ENCODE measurements around the gene IL34. TPM values are rescaled to one million over a fixed set of nuclear protein-coding genes. Genes with fewer than 3 reads are reported as not detected.
"Not testable (repeated sequence)": the region's sequence is repeated elsewhere in the genome, so short reads cannot be mapped to it uniquely, and the experiment has no call there.

The IL34 gene
- total RNA-seq, 1 donor from 2014 or later: 0.86 TPM

DNA sequence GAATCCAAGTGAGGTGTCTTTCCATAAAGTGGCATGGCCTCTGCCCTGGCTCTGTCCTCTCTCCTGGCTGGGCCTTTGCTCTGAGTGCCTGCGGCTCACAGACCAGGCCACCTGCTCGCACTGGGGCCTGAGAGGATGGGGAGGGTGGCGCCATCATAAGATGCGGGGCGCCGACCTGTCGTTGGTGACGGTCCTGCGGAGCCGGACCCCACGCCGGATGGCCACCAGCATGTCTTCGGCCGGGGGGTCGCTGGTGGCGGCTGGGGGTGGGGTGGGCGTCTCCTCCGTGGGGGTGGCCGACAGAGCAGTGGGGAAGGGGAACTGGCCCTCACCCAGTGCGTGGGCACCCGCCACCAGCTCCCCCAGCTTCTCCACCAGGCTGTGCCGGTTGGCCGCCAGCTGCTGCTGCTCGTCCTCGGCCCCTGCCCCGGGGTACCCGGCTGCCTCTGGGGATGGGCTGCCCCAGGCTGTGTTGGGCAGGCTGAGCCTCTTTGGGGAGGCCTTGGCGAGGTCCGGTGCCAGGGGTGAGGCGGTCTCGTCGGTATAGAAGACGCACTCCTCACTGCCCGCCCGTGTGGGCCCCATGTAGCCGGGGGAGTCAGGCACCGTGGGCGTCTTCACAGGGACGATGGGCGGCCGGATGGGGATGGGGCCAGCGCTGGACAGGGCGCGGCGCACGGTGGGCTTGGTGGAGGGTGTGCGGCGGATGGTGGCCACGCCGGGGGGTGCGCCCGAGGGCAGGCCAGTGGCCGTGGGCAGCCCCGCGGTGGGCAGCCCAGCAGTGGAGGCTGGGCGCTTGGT is 17.4 kb downstream of the IL34 start:
- no peak overlapping the region for H3K4me3 ChIP-seq (ENCODE audit: low read depth, low read length)
- TF ChIP-seq, protein P1, sequence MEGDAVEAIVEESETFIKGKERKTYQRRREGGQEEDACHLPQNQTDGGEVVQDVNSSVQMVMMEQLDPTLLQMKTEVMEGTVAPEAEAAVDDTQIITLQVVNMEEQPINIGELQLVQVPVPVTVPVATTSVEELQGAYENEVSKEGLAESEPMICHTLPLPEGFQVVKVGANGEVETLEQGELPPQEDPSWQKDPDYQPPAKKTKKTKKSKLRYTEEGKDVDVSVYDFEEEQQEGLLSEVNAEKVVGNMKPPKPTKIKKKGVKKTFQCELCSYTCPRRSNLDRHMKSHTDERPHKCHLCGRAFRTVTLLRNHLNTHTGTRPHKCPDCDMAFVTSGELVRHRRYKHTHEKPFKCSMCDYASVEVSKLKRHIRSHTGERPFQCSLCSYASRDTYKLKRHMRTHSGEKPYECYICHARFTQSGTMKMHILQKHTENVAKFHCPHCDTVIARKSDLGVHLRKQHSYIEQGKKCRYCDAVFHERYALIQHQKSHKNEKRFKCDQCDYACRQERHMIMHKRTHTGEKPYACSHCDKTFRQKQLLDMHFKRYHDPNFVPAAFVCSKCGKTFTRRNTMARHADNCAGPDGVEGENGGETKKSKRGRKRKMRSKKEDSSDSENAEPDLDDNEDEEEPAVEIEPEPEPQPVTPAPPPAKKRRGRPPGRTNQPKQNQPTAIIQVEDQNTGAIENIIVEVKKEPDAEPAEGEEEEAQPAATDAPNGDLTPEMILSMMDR (conservative IDR thresholded peaks at IDR 0.05; ENCODE audit: low read depth, low read length): no peak
- DNase-seq (ENCODE audit: low read depth): no peak

DNA sequence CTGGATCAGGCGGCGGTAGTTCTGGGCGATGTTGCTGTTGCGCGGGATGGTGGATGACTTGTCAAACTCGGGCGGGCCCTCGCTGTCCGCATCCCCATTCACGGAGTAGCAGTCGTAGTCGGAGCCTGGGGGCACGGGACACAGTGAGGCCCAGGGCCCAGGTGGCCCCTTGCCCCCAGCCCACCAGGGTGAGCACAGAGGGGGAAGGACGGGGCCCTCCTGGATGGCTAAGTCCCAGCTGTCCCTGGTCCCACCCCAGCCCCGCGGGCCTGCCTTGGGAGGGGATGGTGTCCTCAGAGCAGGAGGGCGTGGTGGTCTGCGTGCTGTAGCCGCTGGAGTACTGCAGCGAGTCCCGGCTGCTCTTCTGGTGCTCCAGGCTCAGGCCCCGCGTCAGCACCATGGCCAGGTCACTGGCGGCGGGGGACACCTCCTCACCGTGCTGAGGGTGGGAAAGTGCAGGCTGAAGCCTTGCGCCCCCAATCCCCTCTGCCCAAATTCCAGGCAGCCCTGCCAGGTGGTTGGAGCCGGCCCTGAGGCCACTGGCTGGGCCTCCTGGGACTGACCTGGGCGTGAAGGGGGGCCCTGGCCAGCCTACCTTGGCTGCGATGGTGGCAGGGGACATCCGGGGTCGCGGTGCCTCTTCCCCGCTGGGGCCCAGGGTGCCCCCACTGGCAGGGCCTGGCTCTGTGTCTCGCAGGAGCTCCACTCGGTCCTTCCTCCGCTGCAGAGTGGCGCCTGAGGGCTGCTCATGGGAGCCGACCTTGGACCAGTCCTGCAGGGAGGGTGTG is 18.2 kb downstream of the IL34 start:
- TF ChIP-seq, protein P1 (conservative IDR thresholded peaks at IDR 0.05; ENCODE audit: low read depth, low read length): no peak
- DNase-seq (ENCODE audit: low read depth): no peak

DNA sequence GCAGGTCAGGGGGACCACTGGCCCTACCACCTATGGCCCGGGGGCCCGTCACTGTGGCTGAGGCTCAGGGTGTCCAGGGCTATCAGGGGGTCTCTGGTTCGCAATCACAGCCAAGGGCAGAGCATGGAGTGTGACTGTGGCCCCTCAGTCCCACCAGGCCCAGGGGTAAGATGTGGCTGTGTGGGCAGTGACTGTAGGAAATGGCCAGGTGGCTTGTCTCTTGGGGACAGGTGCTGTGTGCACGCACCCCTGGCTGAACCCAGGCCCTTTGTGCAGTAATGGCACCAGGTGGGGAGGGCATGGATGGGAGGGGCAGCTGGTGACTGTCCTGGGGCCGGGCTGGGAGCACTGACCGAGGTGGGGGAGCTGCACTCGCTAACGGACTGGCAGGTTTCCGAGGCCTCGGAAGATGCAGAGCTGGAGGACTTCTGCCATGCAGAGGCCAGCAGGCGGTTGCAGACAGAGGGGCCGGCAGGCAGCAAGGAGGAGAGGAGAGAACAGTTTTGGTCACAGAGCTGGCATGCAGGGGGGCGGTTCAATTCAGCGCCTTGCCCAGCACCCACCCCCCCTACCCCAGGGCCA is 18.8 kb downstream of the IL34 start:
- no peak overlapping the region for H3K4me3 ChIP-seq (ENCODE audit: low read depth, low read length)
- TF ChIP-seq, protein P1 (conservative IDR thresholded peaks at IDR 0.05; ENCODE audit: low read depth, low read length): no peak
- no peak for DNase-seq (ENCODE audit: low read depth)

More for the DNA sequence above, 18.2 kb downstream of the IL34 start:
- no peak overlapping the region for H3K4me3 ChIP-seq (ENCODE audit: low read depth, low read length)

DNA sequence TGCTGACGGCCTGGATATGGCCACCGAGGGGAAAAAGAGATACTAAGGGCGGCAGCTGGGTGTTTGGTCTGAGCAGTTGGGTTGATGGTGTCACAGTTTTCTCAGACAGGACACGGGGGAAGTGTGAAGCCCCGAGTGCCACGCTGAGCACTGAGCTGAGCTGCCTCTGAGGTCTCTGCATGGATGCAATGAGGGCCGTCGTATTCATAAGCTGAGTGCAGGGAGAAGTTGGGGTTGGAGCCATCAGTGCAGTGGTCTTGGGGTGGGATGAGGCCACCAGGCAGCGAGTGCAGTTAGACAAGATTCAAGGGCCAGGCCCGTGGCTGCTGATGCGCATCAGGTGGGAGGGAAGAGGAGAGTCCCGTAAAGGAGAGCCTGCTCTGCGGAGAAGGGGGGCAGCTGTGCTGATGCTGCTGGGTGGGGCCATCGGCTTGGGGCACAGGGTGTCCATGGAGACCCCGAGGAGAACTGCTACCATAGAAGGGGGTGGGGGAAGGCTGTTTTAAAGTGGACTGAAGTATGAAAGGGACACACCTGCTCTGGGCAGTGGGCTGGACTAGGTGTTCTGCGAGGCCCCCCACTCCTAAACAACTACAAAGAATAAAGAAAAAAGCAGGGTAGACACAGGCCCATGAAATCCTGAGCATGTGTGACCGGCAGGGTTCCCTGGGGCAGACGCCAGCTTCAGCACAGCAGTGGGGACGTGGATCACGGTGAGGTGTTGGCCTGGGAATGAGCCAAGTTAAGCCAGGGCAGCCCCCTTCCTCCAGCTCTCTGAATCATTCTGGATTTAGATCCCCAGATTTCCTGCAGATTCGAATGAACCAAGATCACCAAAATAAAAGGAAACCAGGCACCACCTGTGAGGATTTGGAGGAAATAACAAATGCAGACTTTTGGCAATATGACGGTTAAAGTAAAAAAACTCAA is 19.7 kb downstream of the IL34 start:
- H3K4me3 ChIP-seq (ENCODE audit: low read depth, low read length): no peak overlapping the region
- TF ChIP-seq, protein P1 (conservative IDR thresholded peaks at IDR 0.05; ENCODE audit: low read depth, low read length): no peak
- DNase-seq (ENCODE audit: low read depth): no peak

DNA sequence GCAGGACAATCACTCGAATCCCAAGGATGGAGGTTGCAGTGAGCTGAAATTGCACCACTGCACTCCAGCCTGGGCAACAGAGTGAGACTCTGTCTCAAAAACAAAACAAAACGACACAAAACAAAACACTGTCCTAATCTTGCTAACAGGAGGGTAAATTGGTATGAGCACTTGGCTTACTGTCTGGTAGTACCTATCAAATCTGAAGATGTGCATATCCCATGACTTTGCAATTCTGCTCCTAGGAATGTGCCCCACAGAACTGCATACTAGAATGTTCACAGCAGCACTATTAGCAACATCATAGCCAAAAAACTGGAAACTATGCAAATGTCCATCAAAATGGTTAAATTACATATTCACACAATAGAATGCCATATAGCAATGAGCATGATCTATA is 23.8 kb downstream of the IL34 start:
- H3K4me3 ChIP-seq (ENCODE audit: low read depth, low read length): no peak overlapping the region
- DNase-seq (ENCODE audit: low read depth): no peak
- TF ChIP-seq, protein P1 (conservative IDR thresholded peaks at IDR 0.05; ENCODE audit: low read depth, low read length): no peak

DNA sequence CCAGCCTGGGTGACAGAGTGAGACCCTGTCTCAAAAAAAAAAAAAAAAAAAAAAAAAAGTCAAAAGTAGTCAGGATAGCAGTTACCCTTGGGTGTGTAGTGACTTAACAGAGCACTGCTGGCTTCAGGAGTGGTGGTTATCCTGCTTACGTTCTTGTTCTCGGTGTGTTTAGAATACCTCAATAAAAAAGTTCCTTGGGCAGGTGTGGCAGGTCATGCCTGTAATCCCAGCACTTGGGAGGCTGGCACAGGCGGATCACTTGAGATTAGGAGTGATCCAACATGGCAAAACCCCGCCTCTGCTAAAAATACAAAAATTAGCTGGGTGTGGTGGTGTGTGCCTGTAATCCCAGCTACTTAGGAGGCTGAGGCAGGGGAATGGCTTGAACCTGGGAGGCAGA is 24.6 kb downstream of the IL34 start:
- not testable (repeated sequence) for DNase-seq (ENCODE audit: low read depth); H3K4me3 ChIP-seq (ENCODE audit: low read depth, low read length)
